ENCODE data around the gene ACSBG1.

The ACSBG1 gene

GRCh38 chr15:78129077-78129750, 105.2 kb downstream of the ACSBG1 start:
- DNase-seq (ENCODE audit: low spot score), result no peak
- no CpG with 5 or more reads among the region's 8 CpGs for WGBS, 2 donors (ENCODE audit: extremely low coverage in 2 of 2, insufficient read length in 2 of 2, insufficient replicate concordance in 1 of 2)
- Histone ChIP-seq H2BK5ac (ENCODE audit: low read length) (no peak overlapping the region), H2BK12ac (ENCODE audit: low read length) (no peak overlapping the region), H4K8ac (ENCODE audit: low read depth, low read length) (no peak overlapping the region), H3K27ac (replicated peaks; ENCODE audit: low read length) (no peak overlapping the region), H3K36me3 (replicated peaks in 1 of 2; ENCODE audit: control insufficient read depth in 2 of 2, insufficient read depth in 2 of 2, low read length in 2 of 2) (no peaks in the 10 kb centered on the region), H2BK120ac (ENCODE audit: low read depth, low read length) (no peak overlapping the region), H3K18ac (ENCODE audit: low read length) (no peak overlapping the region), H3K4me1 (ENCODE audit: control insufficient read depth in 2 of 2, insufficient read depth in 1 of 2, low read depth in 1 of 2, low read length in 2 of 2) (peaks cover 5 to 13% of the 10 kb centered on the region in 2 donors), H4K91ac (ENCODE audit: low read depth, low read length, poor library complexity) (no peak overlapping the region), H3K79me1 (ENCODE audit: low read depth, low read length) (no peaks in the 10 kb centered on the region), H2AFZ (ENCODE audit: low read length) (no peak overlapping the region), H3K4me2 (ENCODE audit: insufficient read depth, low read length, poor library complexity, severe bottlenecking) (no peak overlapping the region), H3K27me3 (ENCODE audit: control insufficient read depth in 3 of 3, insufficient read depth in 3 of 3, low read depth in 1 of 3, low read length in 3 of 3) (no peaks in the 10 kb centered on the region), H2AK5ac (ENCODE audit: low read depth, low read length) (peak overlapping the region; percentile 33), H3K23ac (ENCODE audit: low read depth, low read length, poor library complexity) (peak overlapping the region; percentile 34), H3K4ac (ENCODE audit: low read length) (no peak overlapping the region), H3K9me3 (replicated peaks in 1 of 2; ENCODE audit: control insufficient read depth in 2 of 2, insufficient read depth in 1 of 2, low read depth in 1 of 2, low read length in 2 of 2) (no peaks in the 10 kb centered on the region), H2BK15ac (ENCODE audit: low read length) (peak overlapping the region; percentile 60), H3K14ac (ENCODE audit: low read length) (no peak overlapping the region), H3K9ac (ENCODE audit: low read depth, low read length, poor library complexity) (no peak overlapping the region), H3K4me3 (ENCODE audit: low read length in 2 of 2) (no peak overlapping the region)

- H3K4ac ChIP-seq (ENCODE audit: low read length), result no peak overlapping the region
- peaks cover 0 to 1% of the 10 kb centered on the region in 2 donors for H3K36me3 ChIP-seq (replicated peaks in 1 of 2; ENCODE audit: control insufficient read depth in 2 of 2, insufficient read depth in 2 of 2, low read length in 2 of 2)
- H2BK15ac ChIP-seq (ENCODE audit: low read length), result no peak overlapping the region
- no peak overlapping the region for H2BK5ac ChIP-seq (ENCODE audit: low read length)
- no peak overlapping the region for H2BK12ac ChIP-seq (ENCODE audit: low read length)
- H3K79me1 ChIP-seq (ENCODE audit: low read depth, low read length), result peaks cover 2% of the 10 kb centered on the region
- no peak overlapping the region for H3K23ac ChIP-seq (ENCODE audit: low read depth, low read length, poor library complexity)
- no peak overlapping the region for H2BK120ac ChIP-seq (ENCODE audit: low read depth, low read length)
- no peak overlapping the region for H3K27ac ChIP-seq (replicated peaks; ENCODE audit: low read length)
- no peak overlapping the region for H3K14ac ChIP-seq (ENCODE audit: low read length)
- no peaks in the 10 kb centered on the region for H3K27me3 ChIP-seq (ENCODE audit: control insufficient read depth in 3 of 3, insufficient read depth in 3 of 3, low read depth in 1 of 3, low read length in 3 of 3)
- no peak overlapping the region for H4K91ac ChIP-seq (ENCODE audit: low read depth, low read length, poor library complexity)
- H3K18ac ChIP-seq (ENCODE audit: low read length), result no peak overlapping the region
- no CpG with 5 or more reads among the region's 2 CpGs for WGBS, 2 donors (ENCODE audit: extremely low coverage in 2 of 2, insufficient read length in 2 of 2, insufficient replicate concordance in 1 of 2)
- H4K8ac ChIP-seq (ENCODE audit: low read depth, low read length), result no peak overlapping the region
- DNase-seq (ENCODE audit: low spot score), result no peak
- no peaks in the 10 kb centered on the region for H3K9me3 ChIP-seq (replicated peaks in 1 of 2; ENCODE audit: control insufficient read depth in 2 of 2, insufficient read depth in 1 of 2, low read depth in 1 of 2, low read length in 2 of 2)
- no peak overlapping the region for H2AFZ ChIP-seq (ENCODE audit: low read length)
- H3K4me3 ChIP-seq (ENCODE audit: low read length in 2 of 2), result no peak overlapping the region
- H2AK5ac ChIP-seq (ENCODE audit: low read depth, low read length), result no peak overlapping the region
- peaks cover 5 to 13% of the 10 kb centered on the region in 2 donors for H3K4me1 ChIP-seq (ENCODE audit: control insufficient read depth in 2 of 2, insufficient read depth in 1 of 2, low read depth in 1 of 2, low read length in 2 of 2)
- no peak overlapping the region for H3K9ac ChIP-seq (ENCODE audit: low read depth, low read length, poor library complexity)
- H3K4me2 ChIP-seq (ENCODE audit: insufficient read depth, low read length, poor library complexity, severe bottlenecking), result no peak overlapping the region
These were observed 106.5 kb downstream of the ACSBG1 start for GRCh38 chr15:78127882-78128281.

- H4K8ac ChIP-seq (ENCODE audit: low read depth, low read length), result no peak overlapping the region
- no peak overlapping the region for H2BK12ac ChIP-seq (ENCODE audit: low read length)
- H3K23ac ChIP-seq (ENCODE audit: low read depth, low read length, poor library complexity), result no peak overlapping the region
- no peak overlapping the region for H2BK15ac ChIP-seq (ENCODE audit: low read length)
- no peaks in the 10 kb centered on the region for H3K9me3 ChIP-seq (replicated peaks in 1 of 2; ENCODE audit: control insufficient read depth in 2 of 2, insufficient read depth in 1 of 2, low read depth in 1 of 2, low read length in 2 of 2)
- H3K14ac ChIP-seq (ENCODE audit: low read length), result no peak overlapping the region
- no peak overlapping the region for H2BK5ac ChIP-seq (ENCODE audit: low read length)
- peaks cover 0 to 1% of the 10 kb centered on the region in 2 donors for H3K36me3 ChIP-seq (replicated peaks in 1 of 2; ENCODE audit: control insufficient read depth in 2 of 2, insufficient read depth in 2 of 2, low read length in 2 of 2)
- H2BK120ac ChIP-seq (ENCODE audit: low read depth, low read length), result no peak overlapping the region
- no peak overlapping the region for H3K9ac ChIP-seq (ENCODE audit: low read depth, low read length, poor library complexity)
- H3K4ac ChIP-seq (ENCODE audit: low read length), result no peak overlapping the region
- no peak overlapping the region for H2AK5ac ChIP-seq (ENCODE audit: low read depth, low read length)
- peaks cover 2% of the 10 kb centered on the region for H3K79me1 ChIP-seq (ENCODE audit: low read depth, low read length)
- WGBS, 2 donors (ENCODE audit: extremely low coverage in 2 of 2, insufficient read length in 2 of 2, insufficient replicate concordance in 1 of 2), result no CpG with 5 or more reads among the region's 3 CpGs
- no peak overlapping the region for H3K4me2 ChIP-seq (ENCODE audit: insufficient read depth, low read length, poor library complexity, severe bottlenecking)
- no peak overlapping the region for H3K4me3 ChIP-seq (ENCODE audit: low read length in 2 of 2)
- no peak overlapping the region for H4K91ac ChIP-seq (ENCODE audit: low read depth, low read length, poor library complexity)
- H2AFZ ChIP-seq (ENCODE audit: low read length), result no peak overlapping the region
- H3K27ac ChIP-seq (replicated peaks; ENCODE audit: low read length), result no peak overlapping the region
- no peak overlapping the region for H3K18ac ChIP-seq (ENCODE audit: low read length)
- no peak for DNase-seq (ENCODE audit: low spot score)
- H3K4me1 ChIP-seq (ENCODE audit: control insufficient read depth in 2 of 2, insufficient read depth in 1 of 2, low read depth in 1 of 2, low read length in 2 of 2), result peaks cover 0 to 17% of the 10 kb centered on the region in 2 donors
- H3K27me3 ChIP-seq (ENCODE audit: control insufficient read depth in 3 of 3, insufficient read depth in 3 of 3, low read depth in 1 of 3, low read length in 3 of 3), result no peaks in the 10 kb centered on the region
These were observed 109.1 kb downstream of the ACSBG1 start for GRCh38 chr15:78125267-78125666.

GRCh38 chr15:78120523-78120922, 113.8 kb downstream of the ACSBG1 start:
- Histone ChIP-seq H3K36me3 (replicated peaks in 1 of 2; ENCODE audit: control insufficient read depth in 2 of 2, insufficient read depth in 2 of 2, low read length in 2 of 2) (peaks cover 0 to 1% of the 10 kb centered on the region in 2 donors), H2AK5ac (ENCODE audit: low read depth, low read length) (no peak overlapping the region), H4K91ac (ENCODE audit: low read depth, low read length, poor library complexity) (no peak overlapping the region), H2AFZ (ENCODE audit: low read length) (no peak overlapping the region), H3K27ac (replicated peaks; ENCODE audit: low read length) (no peak overlapping the region), H3K18ac (ENCODE audit: low read length) (no peak overlapping the region), H3K9ac (ENCODE audit: low read depth, low read length, poor library complexity) (no peak overlapping the region), H2BK5ac (ENCODE audit: low read length) (no peak overlapping the region), H4K8ac (ENCODE audit: low read depth, low read length) (no peak overlapping the region), H2BK15ac (ENCODE audit: low read length) (no peak overlapping the region), H3K27me3 (ENCODE audit: control insufficient read depth in 3 of 3, insufficient read depth in 3 of 3, low read depth in 1 of 3, low read length in 3 of 3) (no peaks in the 10 kb centered on the region), H3K9me3 (replicated peaks in 1 of 2; ENCODE audit: control insufficient read depth in 2 of 2, insufficient read depth in 1 of 2, low read depth in 1 of 2, low read length in 2 of 2) (no peaks in the 10 kb centered on the region), H3K79me1 (ENCODE audit: low read depth, low read length) (peaks cover 2% of the 10 kb centered on the region), H3K14ac (ENCODE audit: low read length) (no peak overlapping the region), H3K23ac (ENCODE audit: low read depth, low read length, poor library complexity) (no peak overlapping the region), H3K4me2 (ENCODE audit: insufficient read depth, low read length, poor library complexity, severe bottlenecking) (no peak overlapping the region), H3K4me3 (ENCODE audit: low read length in 2 of 2) (no peak overlapping the region), H3K4ac (ENCODE audit: low read length) (no peak overlapping the region), H2BK120ac (ENCODE audit: low read depth, low read length) (no peak overlapping the region), H3K4me1 (ENCODE audit: control insufficient read depth in 2 of 2, insufficient read depth in 1 of 2, low read depth in 1 of 2, low read length in 2 of 2) (peaks cover 4 to 10% of the 10 kb centered on the region in 2 donors), H2BK12ac (ENCODE audit: low read length) (no peak overlapping the region)
- no CpG with 5 or more reads among the region's 5 CpGs for WGBS, 2 donors (ENCODE audit: extremely low coverage in 2 of 2, insufficient read length in 2 of 2, insufficient replicate concordance in 1 of 2)
- DNase-seq (ENCODE audit: low spot score), result no peak

Measured in neuronal stem cell (in vitro differentiated cells).